T47D (cell line): Measurements from ENCODE around the gene DHX8.
A peak's percentile ranks its signal among the peaks of the same experiment; 100 is the strongest.

Experiments used
- DNase-seq, 2 experiments: peaks; one replicate each; pipeline versions ENCODE4 v3.0.0 to v3.0.0-alpha.2; 2011 to 2012; ENCODE audit warnings: low read depth in 1 of 2, low spot score in 1 of 2
- JUND ChIP-seq: IDR thresholded peaks from 2 replicates; pipeline ENCODE4 v1.6.1; 2012; ENCODE audit warnings: low read depth
- in situ Hi-C: cut with HindIII; loops from 2 replicates; pipeline ENCODE4 v1.10.0; 2016; ENCODE audit warnings: low sequenced_read_pairs, low pct_unique_long_range_greater_than_20kb

DHX8 gene

GRCh38 chr17:43531955-43532354 is 48.2 kb downstream of the DHX8 start:
- DNase-seq: peak in 1 of 2 experiments; percentile 44
- in situ Hi-C loops: no loop called here
- no peak for TF ChIP-seq JUND

- TF ChIP-seq JUND: no peak
- DNase-seq: no peak
- in situ Hi-C loops: no loop called here
These were observed 48.8 kb downstream of the DHX8 start for GRCh38 chr17:43532581-43532980.

GRCh38 chr17:43533699-43534098 is 49.9 kb downstream of the DHX8 start:
- in situ Hi-C loops: no loop called here
- no peak for TF ChIP-seq JUND

GRCh38 chr17:43534909-43535308 is 51.1 kb downstream of the DHX8 start:
- TF ChIP-seq JUND: no peak
- in situ Hi-C loops: no loop called here

More at GRCh38 chr17:43533699-43534098, 49.9 kb downstream of the DHX8 start:
- DNase-seq: no peak

GRCh38 chr17:43536236-43536992 is 52.6 kb downstream of the DHX8 start:
- peak in 1 of 2 experiments; percentile 58 for DNase-seq
- TF ChIP-seq JUND: no peak
- in situ Hi-C loops: no loop called here

More at GRCh38 chr17:43534909-43535308, 51.1 kb downstream of the DHX8 start:
- DNase-seq: no peak

GRCh38 chr17:43540821-43541674 is 57.3 kb downstream of the DHX8 start:
- in situ Hi-C loops: no loop called here
- no peak for DNase-seq
- TF ChIP-seq JUND: no peak

GRCh38 chr17:43542859-43543258 is 59.1 kb downstream of the DHX8 start:
- in situ Hi-C loops: no loop called here
- TF ChIP-seq JUND: no peak
- no peak for DNase-seq

- TF ChIP-seq JUND: no peak
- DNase-seq: no peak
- in situ Hi-C loops: no loop called here
These were observed 59.5 kb downstream of the DHX8 start for GRCh38 chr17:43543300-43543699.

GRCh38 chr17:43543771-43544575 is 60.2 kb downstream of the DHX8 start:
- in situ Hi-C loops: no loop called here
- no peak for DNase-seq
- TF ChIP-seq JUND: no peak

- DNase-seq: peak in 1 of 2 experiments; percentile 51
- in situ Hi-C loops: no loop called here
These were observed 61.5 kb downstream of the DHX8 start for GRCh38 chr17:43545383-43545632.

GRCh38 chr17:43546319-43547188 is 62.8 kb downstream of the DHX8 start, which contains the start of gene ETV4:
Gene ETV4, minus strand, starts transcription at chr17:43546340. Its CDS starts 723 bp downstream, at chr17:43545617.
- in situ Hi-C loops: no loop called here
- TF ChIP-seq JUND: no peak
- DNase-seq: peak; percentile 92 to 100

More at GRCh38 chr17:43545383-43545632, 61.5 kb downstream of the DHX8 start:
- no peak for TF ChIP-seq JUND

GRCh38 chr17:43547189-43547550 is 63.4 kb downstream of the DHX8 start:
- TF ChIP-seq JUND: no peak
- in situ Hi-C loops: no loop called here
- no peak for DNase-seq
